KOPT-K1 (cell line): ENCODE data around the gene LGALS1.
"Not testable (repeated sequence)": the region's sequence is repeated elsewhere in the genome, so short reads cannot be mapped to it uniquely, and the experiment has no call there.

Source experiments
- H3K27ac ChIP-seq: fragments of 200-600 bp; sonication (generic); 2 replicates; pipeline ENCODE4 v1.5.1; 2016; ENCODE audit warnings: antibody characterized with exemption, mild to moderate bottlenecking, low read depth, low read length; ENCODE audit not compliant: poor library complexity, severe bottlenecking
- H3K36me3 ChIP-seq: fragments of 200-600 bp; sonication (generic); 2 replicates; pipeline ENCODE4 v1.5.1; 2017; ENCODE audit warnings: antibody characterized with exemption, mild to moderate bottlenecking, low read length, moderate library complexity; ENCODE audit not compliant: insufficient read depth
- H3K9me3 ChIP-seq: fragments of 200-600 bp; sonication (generic); 2 replicates; pipeline ENCODE4 v1.5.1; 2017; ENCODE audit warnings: antibody characterized with exemption, low read length, mild to moderate bottlenecking; ENCODE audit not compliant: insufficient read depth, poor library complexity, severe bottlenecking

Gene LGALS1

GRCh38 chr22:37654563-37655251 is 20.7 kb upstream of the LGALS1 start:
- no peak overlapping the region for H3K27ac ChIP-seq
- H3K9me3 ChIP-seq = no peaks in the 10 kb centered on the region
- H3K36me3 ChIP-seq = peaks cover 33% of the 10 kb centered on the region

GRCh38 chr22:37655252-37655563 is 20.2 kb upstream of the LGALS1 start:
- Histone ChIP-seq H3K36me3 (peaks cover 30% of the 10 kb centered on the region), H3K27ac (no peak overlapping the region), H3K9me3 (no peaks in the 10 kb centered on the region)

GRCh38 chr22:37656583-37656982 is 18.9 kb upstream of the LGALS1 start:
- H3K36me3 ChIP-seq = peaks cover 30% of the 10 kb centered on the region; the same call in 1 of the 2 replicates
- not testable (repeated sequence) for H3K27ac ChIP-seq

DNA sequence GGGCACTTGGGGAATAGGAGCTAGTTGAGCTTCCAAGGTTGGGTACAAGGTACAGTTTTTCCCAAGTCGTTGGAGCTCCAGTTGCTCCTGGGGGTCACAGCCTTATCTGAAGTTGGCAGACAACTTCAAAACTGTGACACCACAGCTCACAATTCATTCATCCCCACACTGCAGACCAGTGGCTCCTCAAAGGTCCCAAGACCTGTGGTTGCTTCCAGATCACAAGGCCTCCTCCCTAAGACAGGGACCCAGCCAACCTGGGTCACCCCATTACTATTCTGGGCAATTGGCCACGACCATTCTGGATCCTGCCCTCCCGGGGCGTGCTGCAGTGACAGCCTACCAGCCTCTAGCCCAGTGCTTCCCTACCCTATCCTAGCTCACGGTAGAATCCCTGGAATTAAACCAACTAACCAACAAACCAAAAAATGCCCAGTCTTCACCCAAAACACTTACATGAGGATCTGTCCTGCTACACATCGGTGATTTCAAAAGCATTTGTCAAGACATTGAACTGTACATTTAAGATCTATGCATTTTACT is 17.8 kb upstream of the LGALS1 start:
- H3K36me3 ChIP-seq = peaks cover 33% of the 10 kb centered on the region
- peak overlapping the region; percentile 74 for H3K27ac ChIP-seq
- no peaks in the 10 kb centered on the region for H3K9me3 ChIP-seq

More at GRCh38 chr22:37656583-37656982, 18.9 kb upstream of the LGALS1 start:
- not testable (repeated sequence) for H3K9me3 ChIP-seq

- H3K36me3 ChIP-seq = peaks cover 30% of the 10 kb centered on the region
- H3K27ac ChIP-seq = peak within 1 kb of the TSS; percentile 74
- no peaks in the 10 kb centered on the region for H3K9me3 ChIP-seq
These were observed 17.0 kb upstream of the LGALS1 start, which contains the start of gene PDXP for GRCh38 chr22:37658133-37659065. TSS of gene PDXP (plus strand) at chr22:37658723. CDS start at chr22:37658783, 60 bp downstream.

DNA sequence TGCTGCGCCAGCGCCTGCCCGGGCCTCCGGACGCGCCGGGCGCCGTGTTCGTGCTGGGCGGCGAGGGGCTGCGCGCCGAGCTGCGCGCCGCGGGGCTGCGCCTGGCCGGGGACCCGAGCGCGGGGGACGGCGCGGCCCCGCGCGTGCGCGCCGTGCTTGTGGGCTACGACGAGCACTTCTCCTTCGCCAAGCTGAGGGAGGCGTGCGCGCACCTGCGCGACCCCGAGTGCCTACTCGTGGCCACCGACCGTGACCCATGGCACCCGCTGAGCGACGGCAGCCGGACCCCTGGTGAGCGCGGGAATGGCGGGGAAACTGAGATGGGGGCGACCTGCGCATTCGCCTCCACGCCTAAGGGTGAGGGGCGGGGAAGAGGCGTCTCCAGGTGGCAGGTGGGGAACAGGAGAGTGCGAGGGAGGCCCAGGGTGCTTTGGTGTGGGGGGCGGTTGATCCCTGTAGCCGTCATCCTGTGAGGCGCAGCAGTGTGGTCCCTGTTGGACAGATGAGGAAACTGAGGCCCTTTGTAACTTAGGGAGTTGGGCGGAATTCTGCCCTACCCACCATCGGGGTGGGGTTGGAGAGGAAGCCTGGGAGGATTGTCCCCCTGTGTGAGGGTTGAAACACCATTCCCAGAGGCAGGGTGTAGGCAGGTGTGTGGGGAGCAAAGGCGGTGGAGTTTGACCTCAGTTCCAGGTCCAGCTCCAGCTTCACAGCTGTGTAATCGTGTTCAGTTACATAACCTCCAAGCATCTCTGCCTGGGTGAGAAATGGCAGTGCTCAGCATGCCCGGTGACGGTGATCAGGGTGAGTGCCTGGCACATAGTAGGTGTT is 16.2 kb upstream of the LGALS1 start:
- peaks cover 37% of the 10 kb centered on the region for H3K36me3 ChIP-seq
- no peaks in the 10 kb centered on the region for H3K9me3 ChIP-seq
- peak overlapping the region; percentile 74 for H3K27ac ChIP-seq

- peaks cover 45% of the 10 kb centered on the region for H3K36me3 ChIP-seq
- peak overlapping the region; percentile 74 for H3K27ac ChIP-seq
- H3K9me3 ChIP-seq = no peaks in the 10 kb centered on the region
These were observed 15.3 kb upstream of the LGALS1 start for GRCh38 chr22:37659897-37660708.

- H3K27ac ChIP-seq = no peak overlapping the region
These were observed 14.8 kb upstream of the LGALS1 start for GRCh38 chr22:37660709-37661045.

DNA sequence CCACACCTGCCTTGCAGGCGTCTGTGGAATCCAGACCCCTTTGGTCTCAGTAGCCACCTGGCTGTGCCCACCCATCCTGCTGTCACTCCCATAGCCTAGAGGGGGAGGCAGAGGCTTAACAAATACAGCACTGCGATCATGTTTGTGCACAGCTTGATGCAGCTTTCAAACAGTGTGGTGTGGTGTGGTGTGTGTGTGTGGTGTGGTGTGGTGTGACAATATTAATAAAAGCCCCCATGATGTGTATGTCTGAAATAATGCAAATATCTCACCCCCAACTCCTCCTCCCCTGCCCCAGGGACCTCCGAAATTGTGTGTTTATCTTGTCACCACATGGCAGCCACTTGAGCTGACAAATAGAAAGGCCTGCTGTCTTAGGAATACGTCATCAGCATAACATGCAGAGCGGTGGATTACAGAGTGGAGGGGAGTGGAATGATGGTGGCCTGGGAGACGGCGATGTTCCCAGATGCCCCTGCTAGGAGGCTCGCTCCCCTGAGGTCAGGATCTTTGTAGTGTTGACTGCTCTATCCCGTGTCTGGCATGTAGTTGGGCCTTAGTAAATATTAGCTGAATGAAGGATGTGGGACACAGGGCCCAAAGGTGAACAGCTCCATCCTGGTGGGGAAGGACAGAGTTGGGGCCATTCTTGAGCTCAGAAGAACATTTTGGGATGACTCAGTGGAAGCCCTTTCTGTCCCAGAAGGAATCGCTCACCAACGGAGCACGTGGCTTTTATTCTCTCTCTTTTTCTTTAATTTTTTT is 14.1 kb upstream of the LGALS1 start:
- H3K27ac ChIP-seq = no peak overlapping the region
- H3K9me3 ChIP-seq = no peaks in the 10 kb centered on the region
- H3K36me3 ChIP-seq = peaks cover 57% of the 10 kb centered on the region

More at GRCh38 chr22:37660709-37661045, 14.8 kb upstream of the LGALS1 start:
- H3K9me3 ChIP-seq = no peaks in the 10 kb centered on the region
- H3K36me3 ChIP-seq = peaks cover 51% of the 10 kb centered on the region

- H3K9me3 ChIP-seq = no peaks in the 10 kb centered on the region
- H3K27ac ChIP-seq = no peak overlapping the region
- peaks cover 64% of the 10 kb centered on the region for H3K36me3 ChIP-seq
These were observed 13.4 kb upstream of the LGALS1 start for GRCh38 chr22:37662039-37662438.

DNA sequence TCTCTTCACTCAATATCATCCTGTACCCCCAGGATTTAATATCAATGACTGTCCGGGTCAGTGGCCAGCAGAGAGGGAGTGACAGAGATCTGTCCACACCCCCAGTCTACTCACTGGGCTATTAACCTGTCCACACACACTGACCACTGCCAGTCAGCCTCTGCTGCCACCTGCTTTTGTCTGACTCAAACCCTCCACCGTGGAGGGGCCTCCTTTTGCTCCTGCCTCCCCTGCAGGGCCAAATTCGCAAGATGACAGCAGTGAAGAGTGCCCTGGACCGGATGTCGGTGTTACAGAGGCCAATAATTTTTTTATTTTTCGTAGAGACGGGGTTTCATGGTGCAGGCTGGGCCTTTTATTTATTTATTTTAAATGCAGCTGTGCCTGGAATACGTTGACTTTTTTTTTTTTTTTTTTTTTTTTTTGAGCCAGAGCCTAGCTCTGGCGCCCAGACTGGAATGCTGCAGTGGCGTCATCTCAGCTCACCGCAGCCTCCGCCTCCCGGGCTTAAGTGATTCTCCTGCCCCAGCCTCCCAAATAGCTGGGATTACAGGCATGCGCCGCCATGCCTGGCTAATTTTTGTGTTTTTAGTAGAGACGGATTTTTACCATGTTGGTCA is 11.8 kb upstream of the LGALS1 start:
- peaks cover 80% of the 10 kb centered on the region for H3K36me3 ChIP-seq
- H3K27ac ChIP-seq = no peak overlapping the region
- H3K9me3 ChIP-seq = no peaks in the 10 kb centered on the region

DNA sequence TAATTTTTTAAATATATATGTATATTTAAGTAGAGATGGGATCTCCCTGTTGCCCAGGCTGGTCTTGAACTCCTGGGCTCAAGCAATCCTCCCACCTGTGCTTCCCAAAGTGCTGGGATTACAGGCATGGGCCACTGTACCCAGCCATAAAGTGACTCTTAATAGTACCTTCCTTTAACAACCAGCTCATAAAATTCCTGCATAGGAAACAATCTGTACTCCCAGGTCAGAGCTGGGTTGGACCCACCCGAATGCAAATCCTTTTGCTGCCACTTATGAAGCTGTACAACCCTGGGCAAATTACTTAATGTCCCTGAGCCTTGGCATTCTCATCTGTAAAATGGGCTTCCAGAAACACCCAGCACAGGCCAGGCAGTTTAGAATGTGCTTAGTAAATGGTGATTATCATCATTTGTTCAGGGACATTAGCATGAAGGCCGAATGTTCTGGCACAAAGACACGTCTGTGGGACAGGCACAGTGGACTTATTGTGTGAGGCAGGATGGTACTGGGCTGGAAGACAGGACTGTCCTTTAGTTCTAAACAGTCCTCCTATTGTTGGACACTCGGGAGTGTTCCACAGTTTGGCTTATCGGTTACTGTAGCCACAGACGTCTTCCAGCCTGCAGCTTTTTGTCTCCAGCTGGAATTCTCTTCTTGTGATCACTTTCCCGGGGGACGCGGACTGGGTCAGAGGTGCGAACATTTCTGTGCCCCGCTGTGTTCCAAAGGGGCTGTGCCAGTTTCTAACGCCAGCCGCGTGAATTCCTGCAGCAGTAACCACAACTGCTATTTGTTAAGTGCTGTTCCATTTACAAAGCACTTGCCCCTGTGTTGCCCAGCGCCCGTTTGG is 11.0 kb upstream of the LGALS1 start:
- no peak overlapping the region for H3K27ac ChIP-seq
- peaks cover 86% of the 10 kb centered on the region for H3K36me3 ChIP-seq
- no peaks in the 10 kb centered on the region for H3K9me3 ChIP-seq
